Adrenal gland (tissue), 5 donors: ENCODE results near the gene SCN8A.

Source experiments
- POLR2A ChIP-seq, 2 donors: fragments of 450-650 bp; IDR thresholded peaks; one replicate each; pipeline ENCODE4 v1.6.1; 2017; ENCODE audit warnings: antibody characterized with exemption in 2 of 2, mild to moderate bottlenecking in 2 of 2, moderate library complexity in 1 of 2
- TF ChIP-seq, protein P1 (sequence below), 6 experiments: fragments of 450-650 bp in 4 of 6; fragments of 200-600 bp in 2 of 6; sonication (generic) in 1 of 6; IDR thresholded peaks; 1 replicate in 5 of 6; 2 replicates in 1 of 6; pipeline versions ENCODE4 v1.5.1 to v1.8.0; 2016 to 2021; ENCODE audit warnings: antibody characterized with exemption in 6 of 6, mild to moderate bottlenecking in 2 of 6, moderate library complexity in 1 of 6
- donor health status: DM: no; HTN: no; CAD: no.

DNA sequence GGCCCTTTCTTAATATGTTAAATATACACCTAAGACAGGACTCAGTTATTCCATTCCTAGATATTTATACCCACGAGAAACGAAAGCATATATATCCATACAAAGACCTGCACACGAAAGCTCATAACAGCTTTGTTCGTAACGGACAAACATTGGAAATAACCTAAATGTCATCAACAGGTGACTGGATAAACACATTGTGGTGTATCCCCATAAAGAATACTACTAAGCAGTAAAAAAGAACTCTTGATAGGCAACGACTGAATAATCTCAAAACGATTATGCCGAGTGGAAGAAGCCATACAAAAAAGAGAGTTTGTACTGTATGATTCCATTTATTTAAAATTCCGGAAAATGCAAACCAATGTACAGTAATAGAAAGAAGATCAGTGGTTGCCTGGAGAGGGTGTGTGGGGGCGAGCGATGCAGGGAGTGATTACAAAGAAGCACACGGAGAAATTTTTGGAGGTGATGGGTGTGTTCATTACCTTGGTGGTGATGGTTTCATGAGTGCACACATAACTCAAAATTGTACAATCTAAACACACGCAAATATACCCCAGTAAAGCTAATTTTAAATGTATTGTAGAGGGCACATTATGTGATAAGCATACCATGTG is 1.4 kb upstream of the SCN8A start:
- TF ChIP-seq, protein P1, sequence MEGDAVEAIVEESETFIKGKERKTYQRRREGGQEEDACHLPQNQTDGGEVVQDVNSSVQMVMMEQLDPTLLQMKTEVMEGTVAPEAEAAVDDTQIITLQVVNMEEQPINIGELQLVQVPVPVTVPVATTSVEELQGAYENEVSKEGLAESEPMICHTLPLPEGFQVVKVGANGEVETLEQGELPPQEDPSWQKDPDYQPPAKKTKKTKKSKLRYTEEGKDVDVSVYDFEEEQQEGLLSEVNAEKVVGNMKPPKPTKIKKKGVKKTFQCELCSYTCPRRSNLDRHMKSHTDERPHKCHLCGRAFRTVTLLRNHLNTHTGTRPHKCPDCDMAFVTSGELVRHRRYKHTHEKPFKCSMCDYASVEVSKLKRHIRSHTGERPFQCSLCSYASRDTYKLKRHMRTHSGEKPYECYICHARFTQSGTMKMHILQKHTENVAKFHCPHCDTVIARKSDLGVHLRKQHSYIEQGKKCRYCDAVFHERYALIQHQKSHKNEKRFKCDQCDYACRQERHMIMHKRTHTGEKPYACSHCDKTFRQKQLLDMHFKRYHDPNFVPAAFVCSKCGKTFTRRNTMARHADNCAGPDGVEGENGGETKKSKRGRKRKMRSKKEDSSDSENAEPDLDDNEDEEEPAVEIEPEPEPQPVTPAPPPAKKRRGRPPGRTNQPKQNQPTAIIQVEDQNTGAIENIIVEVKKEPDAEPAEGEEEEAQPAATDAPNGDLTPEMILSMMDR (IDR thresholded peaks at IDR 0.05): no peak
- no peak for TF ChIP-seq POLR2A (IDR thresholded peaks at IDR 0.05)
